Measurements from ENCODE around the gene ZNF217. TPM values are rescaled to one million over a fixed set of nuclear protein-coding genes. Genes with fewer than 3 reads are reported as not detected.

Gene ZNF217
- total and polyA plus RNA-seq, 9 of the 15 experiments (the other 6 are each of a cell fraction or from before 2014, with no cell fraction given): 3.0 to 41.8 (median 16.8) TPM

DNA sequence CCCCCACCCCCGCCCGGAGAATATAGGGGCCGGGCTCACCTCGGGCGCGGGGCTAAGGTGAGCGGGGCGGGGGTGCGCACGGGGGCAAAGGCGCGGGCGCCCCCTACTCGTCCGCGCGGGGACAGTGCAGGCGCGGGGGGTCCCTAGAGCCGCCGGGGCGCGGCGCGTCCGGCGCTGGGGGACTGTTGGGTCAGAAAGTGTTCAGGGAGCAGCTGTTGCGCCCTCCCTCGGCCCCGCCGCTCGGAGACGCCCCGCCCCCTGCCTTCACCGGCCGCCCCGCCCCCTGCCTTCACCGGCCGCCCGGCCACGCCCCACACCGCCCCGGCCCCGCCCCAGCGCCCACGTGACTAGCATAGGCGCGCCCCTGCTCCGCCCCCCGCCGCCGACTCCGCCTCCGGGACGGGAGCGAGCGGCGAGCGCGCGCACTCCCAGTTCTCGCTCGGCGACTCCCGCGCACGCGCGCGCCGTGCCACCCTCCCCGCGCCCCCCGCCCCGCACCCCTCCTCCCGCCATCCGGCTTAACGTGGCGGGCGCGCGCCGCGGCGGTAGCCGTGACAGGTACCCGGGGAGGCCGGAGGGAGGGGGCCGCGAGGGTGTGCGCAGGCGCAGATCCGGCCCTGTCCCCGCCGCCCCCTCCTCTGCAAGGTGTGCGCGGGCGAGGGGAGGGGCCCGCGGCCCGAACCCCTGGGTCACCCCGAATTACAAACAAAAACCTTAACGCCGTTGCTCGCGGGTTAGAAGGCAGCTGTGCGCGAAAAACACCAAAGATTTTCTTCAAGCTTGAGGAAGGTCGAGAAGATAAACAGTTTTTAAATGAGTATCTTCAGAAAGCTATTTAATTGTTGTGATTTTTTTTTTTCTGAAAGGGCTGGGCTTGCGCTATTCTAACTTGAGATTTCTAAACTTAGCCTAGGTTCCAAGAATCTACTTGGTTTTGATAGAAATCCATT, 704 bp upstream of the ZNF217 start (continued):
- TF ChIP-seq U2AF2 (optimal IDR thresholded peaks at IDR 0.05; ENCODE audit: low read depth, low read length) (no peak), ARNT (IDR thresholded peaks at IDR 0.05) (no peak), USF2 (CRISPR knock-in tag; IDR thresholded peaks at IDR 0.05) (peak; percentile 79), SP2 (IDR thresholded peaks at IDR 0.05; ENCODE audit: extremely low read depth, low read depth, low read length, poor library complexity, severe bottlenecking) (no peak), XRCC4 (IDR thresholded peaks at IDR 0.05; ENCODE audit: extremely low read depth, insufficient read depth, insufficient read length) (no peak), POLR2H (tag; IDR thresholded peaks at IDR 0.05; ENCODE audit: low read depth) (0 out of 2 replicates have a peak, but pooled peaks have one; percentile 7), ILF3 (IDR thresholded peaks at IDR 0.05; ENCODE audit: borderline replicate concordance) (no peak), RAD51 (IDR thresholded peaks at IDR 0.05; ENCODE audit: borderline replicate concordance, low read depth) (no peak), ZNF41 (CRISPR knock-in tag; conservative IDR thresholded peaks at IDR 0.05) (no peak), CCAR2 (IDR thresholded peaks at IDR 0.05; ENCODE audit: low read depth, low read length) (no peak), SMC3 (conservative IDR thresholded peaks at IDR 0.05; ENCODE audit: insufficient read depth, low read depth, low read length) (no peak), EWSR1 (IDR thresholded peaks at IDR 0.05; ENCODE audit: borderline replicate concordance, low read depth, partially characterized antibody) (no peak), CTBP1 (IDR thresholded peaks at IDR 0.05; ENCODE audit: borderline replicate concordance) (no peak; the same call in 1 of the 2 replicates), KAT2B (IDR thresholded peaks at IDR 0.05; ENCODE audit: low read depth, low read length) (no peak), PHF21A (IDR thresholded peaks at IDR 0.05; ENCODE audit: borderline replicate concordance, low read depth) (no peak), SPI1 (IDR thresholded peaks at IDR 0.05; ENCODE audit: borderline replicate concordance, low read depth, low read length) (no peak), SRSF1 (IDR thresholded peaks at IDR 0.05; ENCODE audit: low read depth, low read length) (no peak), ARID1B (IDR thresholded peaks at IDR 0.05) (no peak)
- TF ChIP-seq, protein P1, sequence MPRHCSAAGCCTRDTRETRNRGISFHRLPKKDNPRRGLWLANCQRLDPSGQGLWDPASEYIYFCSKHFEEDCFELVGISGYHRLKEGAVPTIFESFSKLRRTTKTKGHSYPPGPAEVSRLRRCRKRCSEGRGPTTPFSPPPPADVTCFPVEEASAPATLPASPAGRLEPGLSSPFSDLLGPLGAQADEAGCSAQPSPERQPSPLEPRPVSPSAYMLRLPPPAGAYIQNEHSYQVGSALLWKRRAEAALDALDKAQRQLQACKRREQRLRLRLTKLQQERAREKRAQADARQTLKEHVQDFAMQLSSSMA (CRISPR knock-in tag; IDR thresholded peaks at IDR 0.05): no peak
- TF ChIP-seq, protein P2, sequence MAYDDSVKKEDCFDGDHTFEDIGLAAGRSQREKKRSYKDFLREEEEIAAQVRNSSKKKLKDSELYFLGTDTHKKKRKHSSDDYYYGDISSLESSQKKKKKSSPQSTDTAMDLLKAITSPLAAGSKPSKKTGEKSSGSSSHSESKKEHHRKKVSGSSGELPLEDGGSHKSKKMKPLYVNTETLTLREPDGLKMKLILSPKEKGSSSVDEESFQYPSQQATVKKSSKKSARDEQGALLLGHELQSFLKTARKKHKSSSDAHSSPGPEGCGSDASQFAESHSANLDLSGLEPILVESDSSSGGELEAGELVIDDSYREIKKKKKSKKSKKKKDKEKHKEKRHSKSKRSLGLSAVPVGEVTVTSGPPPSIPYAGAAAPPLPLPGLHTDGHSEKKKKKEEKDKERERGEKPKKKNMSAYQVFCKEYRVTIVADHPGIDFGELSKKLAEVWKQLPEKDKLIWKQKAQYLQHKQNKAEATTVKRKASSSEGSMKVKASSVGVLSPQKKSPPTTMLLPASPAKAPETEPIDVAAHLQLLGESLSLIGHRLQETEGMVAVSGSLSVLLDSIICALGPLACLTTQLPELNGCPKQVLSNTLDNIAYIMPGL (CRISPR knock-in tag; IDR thresholded peaks at IDR 0.05): no peak
- TF ChIP-seq, protein P3, sequence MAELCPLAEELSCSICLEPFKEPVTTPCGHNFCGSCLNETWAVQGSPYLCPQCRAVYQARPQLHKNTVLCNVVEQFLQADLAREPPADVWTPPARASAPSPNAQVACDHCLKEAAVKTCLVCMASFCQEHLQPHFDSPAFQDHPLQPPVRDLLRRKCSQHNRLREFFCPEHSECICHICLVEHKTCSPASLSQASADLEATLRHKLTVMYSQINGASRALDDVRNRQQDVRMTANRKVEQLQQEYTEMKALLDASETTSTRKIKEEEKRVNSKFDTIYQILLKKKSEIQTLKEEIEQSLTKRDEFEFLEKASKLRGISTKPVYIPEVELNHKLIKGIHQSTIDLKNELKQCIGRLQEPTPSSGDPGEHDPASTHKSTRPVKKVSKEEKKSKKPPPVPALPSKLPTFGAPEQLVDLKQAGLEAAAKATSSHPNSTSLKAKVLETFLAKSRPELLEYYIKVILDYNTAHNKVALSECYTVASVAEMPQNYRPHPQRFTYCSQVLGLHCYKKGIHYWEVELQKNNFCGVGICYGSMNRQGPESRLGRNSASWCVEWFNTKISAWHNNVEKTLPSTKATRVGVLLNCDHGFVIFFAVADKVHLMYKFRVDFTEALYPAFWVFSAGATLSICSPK (IDR thresholded peaks at IDR 0.05; ENCODE audit: borderline replicate concordance): no peak
